HS-5 (cell line): ENCODE measurements around the gene GMPR.

ENCODE experiments used
- DNase-seq: peaks from one replicate; pipeline ENCODE4 v3.0.0-alpha.2; 2012; ENCODE audit warnings: low read depth

The GMPR gene

GRCh38 chr6:16238057-16238962 lies at the start of gene GMPR:
GMPR (plus strand) TSS chr6:16238587; CDS start chr6:16238694, 107 bp downstream.
- no peak for DNase-seq

- DNase-seq = no peak
These were observed 48.2 kb upstream of the GMPR start for GRCh38 chr6:16190214-16190613.

- no peak for DNase-seq
These were observed 42.0 kb upstream of the GMPR start for GRCh38 chr6:16196260-16196983.

- DNase-seq = no peak
These were observed 41.3 kb upstream of the GMPR start for GRCh38 chr6:16196984-16197546.

- DNase-seq = no peak
These were observed 40.2 kb upstream of the GMPR start for GRCh38 chr6:16198061-16198705.

- DNase-seq = no peak
These were observed 38.6 kb upstream of the GMPR start for GRCh38 chr6:16199804-16200203.

- no peak for DNase-seq
These were observed 38.0 kb upstream of the GMPR start for GRCh38 chr6:16200321-16200883.

- no peak for DNase-seq
These were observed 36.7 kb upstream of the GMPR start for GRCh38 chr6:16201706-16202105.

GRCh38 chr6:16204653-16205376 lies 33.6 kb upstream of the GMPR start:
- DNase-seq = no peak

GRCh38 chr6:16205377-16206144 lies 32.8 kb upstream of the GMPR start:
- peak; percentile 68 for DNase-seq

- DNase-seq = peak; percentile 80
These were observed 31.8 kb upstream of the GMPR start for GRCh38 chr6:16206595-16207037.

GRCh38 chr6:16208989-16209388 lies 29.4 kb upstream of the GMPR start:
- no peak for DNase-seq

GRCh38 chr6:16209539-16209938 lies 28.8 kb upstream of the GMPR start:
- no peak for DNase-seq

- no peak for DNase-seq
These were observed 26.1 kb upstream of the GMPR start for GRCh38 chr6:16212276-16212675.

- DNase-seq = no peak
These were observed 21.8 kb upstream of the GMPR start for GRCh38 chr6:16216501-16217155.

- DNase-seq = no peak
These were observed 21.1 kb upstream of the GMPR start for GRCh38 chr6:16217156-16217721.

- no peak for DNase-seq
These were observed 15.6 kb upstream of the GMPR start for GRCh38 chr6:16222826-16223225.

GRCh38 chr6:16223362-16223761 lies 15.0 kb upstream of the GMPR start:
- DNase-seq = no peak

GRCh38 chr6:16224409-16224808 lies 14.0 kb upstream of the GMPR start:
- DNase-seq = no peak
